T47D (cell line): ENCODE data around the gene PIGP.

Source experiments
- DNase-seq, 2 experiments: peaks; one replicate each; pipeline versions ENCODE4 v3.0.0 to v3.0.0-alpha.2; 2011 to 2012; ENCODE audit warnings: low read depth in 1 of 2, low spot score in 1 of 2
- JUND ChIP-seq: IDR thresholded peaks from 2 replicates; pipeline ENCODE4 v1.6.1; 2012; ENCODE audit warnings: low read depth
- in situ Hi-C: cut with HindIII; loops from 2 replicates; pipeline ENCODE4 v1.10.0; 2016; ENCODE audit warnings: low sequenced_read_pairs, low pct_unique_long_range_greater_than_20kb

PIGP gene

GRCh38 chr21:37093977-37094376, 21.1 kb upstream of the PIGP start:
- no peak for TF ChIP-seq JUND
- DNase-seq, result no peak
- in situ Hi-C loops, result no loop called here

- TF ChIP-seq JUND, result no peak
- no peak for DNase-seq
- in situ Hi-C loops, result no loop called here
These were observed 15.4 kb upstream of the PIGP start for GRCh38 chr21:37088186-37088735.

GRCh38 chr21:37087188-37087587, 14.3 kb upstream of the PIGP start:
- in situ Hi-C loops, result no loop called here
- peak in 1 of 2 experiments; percentile 56 for DNase-seq
- TF ChIP-seq JUND, result no peak

GRCh38 chr21:37085726-37086125, 12.9 kb upstream of the PIGP start:
- in situ Hi-C loops, result no loop called here

GRCh38 chr21:37082856-37083528, 10.1 kb upstream of the PIGP start:
- peak in 1 of 2 experiments; percentile 70 for DNase-seq
- in situ Hi-C loops, result no loop called here
- no peak for TF ChIP-seq JUND

More at GRCh38 chr21:37085726-37086125, 12.9 kb upstream of the PIGP start:
- no peak for DNase-seq
- TF ChIP-seq JUND, result no peak

GRCh38 chr21:37082375-37082774, 9.5 kb upstream of the PIGP start:
- in situ Hi-C loops, result no loop called here
- no peak for TF ChIP-seq JUND
- DNase-seq, result no peak

GRCh38 chr21:37079211-37079824, 6.4 kb upstream of the PIGP start:
- DNase-seq, result no peak
- in situ Hi-C loops, result no loop called here
- TF ChIP-seq JUND, result no peak

GRCh38 chr21:37077403-37077802, 4.5 kb upstream of the PIGP start:
- no peak for DNase-seq
- in situ Hi-C loops, result no loop called here
- no peak for TF ChIP-seq JUND

GRCh38 chr21:37076087-37076850, 3.4 kb upstream of the PIGP start:
- no peak for DNase-seq
- no peak for TF ChIP-seq JUND
- in situ Hi-C loops, result no loop called here

GRCh38 chr21:37075214-37075770, 2.4 kb upstream of the PIGP start:
- DNase-seq, result no peak
- no peak for TF ChIP-seq JUND
- in situ Hi-C loops, result no loop called here

- no peak for TF ChIP-seq JUND
- in situ Hi-C loops, result no loop called here
- DNase-seq, result no peak
These were observed 1.7 kb upstream of the PIGP start for GRCh38 chr21:37074546-37074945.

- TF ChIP-seq JUND, result no peak
- in situ Hi-C loops, result no loop called here
- no peak for DNase-seq
These were observed 1.3 kb upstream of the PIGP start for GRCh38 chr21:37074197-37074510.
